Transverse colon (tissue), 4 donors: ENCODE measurements around the gene THADA. TPM values are rescaled to one million over a fixed set of nuclear protein-coding genes. Genes with fewer than 3 reads are reported as not detected.

ENCODE experiments used
- DNase-seq: peaks from one replicate; pipeline ENCODE4 v3.0.0-alpha.2; 2019
- H3K27ac ChIP-seq, 4 donors: fragments of 200-600 bp; sonication (generic); 2 replicates each; pipeline ENCODE4 v1.5.1; 2016 to 2018; ENCODE audit warnings: inconsistent platforms in 4 of 4
- H3K27me3 ChIP-seq: fragments of 200-600 bp; sonication (generic); 2 replicates; pipeline ENCODE4 v1.5.1; 2017; ENCODE audit warnings: inconsistent platforms
- H3K36me3 ChIP-seq, 4 donors: fragments of 200-600 bp; sonication (generic); 2 replicates each; pipeline ENCODE4 v1.5.1; 2017 to 2019; ENCODE audit warnings: inconsistent platforms in 4 of 4
- H3K4me1 ChIP-seq, 4 donors: fragments of 200-600 bp; sonication (generic); 2 replicates each; pipeline ENCODE4 v1.5.1; 2017 to 2020; ENCODE audit warnings: inconsistent platforms in 4 of 4
- H3K4me3 ChIP-seq, 4 donors: fragments of 200-600 bp; sonication (generic); 1 replicate in 1 of 4; 2 replicates in 3 of 4; pipeline versions ENCODE4 v1.5.1 to v1.6.1; 2017 to 2019; ENCODE audit warnings: inconsistent platforms in 4 of 4
- H3K9me3 ChIP-seq, 2 donors: fragments of 200-600 bp; sonication (generic); 2 replicates each; pipeline ENCODE4 v1.5.1; 2017 to 2019; ENCODE audit warnings: inconsistent platforms in 2 of 2
- CTCF ChIP-seq, 5 experiments: fragments of 200-600 bp in 3 of 5; fragments of 450-650 bp in 2 of 5; sonication (generic) in 3 of 5; IDR thresholded peaks; 1 replicate in 2 of 5; 2 replicates in 3 of 5; pipeline ENCODE4 v1.5.1; 2016 to 2017; ENCODE audit warnings: antibody characterized with exemption in 5 of 5, inconsistent platforms in 3 of 5, mild to moderate bottlenecking in 2 of 5, moderate library complexity in 1 of 5
- EP300 ChIP-seq: sonication (generic); formaldehyde crosslinking; IDR thresholded peaks from one replicate; pipeline ENCODE4 v1.6.1; 2017; ENCODE audit warnings: antibody characterized with exemption, low read depth
- POLR2A ChIP-seq: fragments of 450-650 bp; IDR thresholded peaks from one replicate; pipeline ENCODE4 v1.6.1; 2016; ENCODE audit warnings: antibody characterized with exemption, mild to moderate bottlenecking, moderate library complexity
- POLR2AphosphoS5 ChIP-seq, 3 donors: sonication (generic); formaldehyde crosslinking; IDR thresholded peaks; one replicate each; pipeline ENCODE4 v1.6.1; 2016; ENCODE audit warnings: antibody characterized with exemption in 3 of 3
- WGBS, 2 donors: methylation state at CpG; one replicate each; pipeline ENCODE4 v1.1.5; 2018; ENCODE audit warnings: low coverage in 1 of 2; 5-methylcytosine and 5-hydroxymethylcytosine counted together
- in situ Hi-C, 4 donors: fragments of 200-750 bp; cut with MboI; loops; one replicate each; pipeline versions ENCODE4 v1.15.0 to v1.15.1; 2017; ENCODE audit warnings: low sequenced_read_pairs in 3 of 4, low pct_ligation_motif_present in 1 of 4, low pct_unique_long_range_greater_than_20kb in 1 of 4
- intact Hi-C: fragments of 100-400 bp; cut with DNase I; formaldehyde crosslinking; loops from one replicate; pipeline ENCODE4 v1.15.1; 2023; ENCODE audit warnings: low total_unique reads
- total RNA-seq, 4 donors: library from RNA; depleted of rRNA; stranded (reverse); fragments of >200 nt; gene quantifications; one replicate each; pipeline ENCODE4 v1.1.0, GENCODE V29; 2016

The THADA gene
- total RNA-seq, 4 donors from 2014 or later, result 21.7 to 78.6 (median 28.1) TPM

GRCh38 chr2:43408407-43409160, 187.3 kb downstream of the THADA start:
- 50 to 72% methylated on average over 2 of the region's 2 CpGs for WGBS, 2 donors
- Histone ChIP-seq H3K9me3 (no peaks in the 10 kb centered on the region), H3K4me1 (peaks cover 0 to 38% (median 7%) of the 10 kb centered on the region in 4 donors), H3K4me3 (no peak overlapping the region), H3K27me3 (no peaks in the 10 kb centered on the region), H3K36me3 (no peaks in the 10 kb centered on the region), H3K27ac (peak overlapping the region; percentile 13 to 27 (median 19))
- intact Hi-C loops, result loop anchor here (10.0 kb wide), 1 partner anchor 64 kb away; no protein-coding TSS in a partner anchor
- no peak for TF ChIP-seq EP300
- peak in 1 of 3 donors; percentile 13 for TF ChIP-seq POLR2AphosphoS5 (IDR thresholded peaks at IDR 0.05)
- in situ Hi-C loops, result loop anchor here in 1 of 4 donors (10.0 kb wide), 1 partner anchor 174 kb away; no protein-coding TSS in a partner anchor
- DNase-seq, result no peak

- Histone ChIP-seq H3K27ac (peak overlapping the region; percentile 6 to 27 (median 10)), H3K27me3 (no peaks in the 10 kb centered on the region), H3K4me3 (no peak overlapping the region), H3K9me3 (no peaks in the 10 kb centered on the region), H3K36me3 (no peaks in the 10 kb centered on the region), H3K4me1 (peaks cover 0 to 38% (median 7%) of the 10 kb centered on the region in 4 donors)
- no peak for DNase-seq
- TF ChIP-seq POLR2A (no peak), EP300 (no peak), POLR2AphosphoS5 (IDR thresholded peaks at IDR 0.05) (no peak), CTCF (IDR thresholded peaks at IDR 0.05) (no peak)
- in situ Hi-C loops (loop anchor here in 1 of 4 donors (10.0 kb wide), 1 partner anchor 173 kb away; no protein-coding TSS in a partner anchor), intact Hi-C loops (loop anchor here (10.0 kb wide), 1 partner anchor 63 kb away; no protein-coding TSS in a partner anchor)
- 77 to 82% methylated on average over 2 of the region's 2 CpGs for WGBS, 2 donors
Observed at GRCh38 chr2:43407935-43408334, 187.9 kb downstream of the THADA start.

GRCh38 chr2:43406651-43407279, 189.1 kb downstream of the THADA start:
- no peak for TF ChIP-seq POLR2AphosphoS5 (IDR thresholded peaks at IDR 0.05)
- TF ChIP-seq POLR2A, result no peak
- no peak for TF ChIP-seq EP300
- TF ChIP-seq CTCF (IDR thresholded peaks at IDR 0.05), result no peak
- no peak overlapping the region for H3K4me3 ChIP-seq
- no peaks in the 10 kb centered on the region for H3K36me3 ChIP-seq
- in situ Hi-C loops, result loop anchor here in 1 of 4 donors (10.0 kb wide), 1 partner anchor 172 kb away; no protein-coding TSS in a partner anchor
- 66% methylated on average over 6 of the region's 6 CpGs; no CpG with 5 or more reads in 1 of the 2 donors for WGBS, 2 donors
- H3K9me3 ChIP-seq, result no peaks in the 10 kb centered on the region
- H3K27ac ChIP-seq, result peak overlapping the region in 2 of 4 donors; percentile 1 to 2
- intact Hi-C loops, result loop anchor here (10.0 kb wide), 1 partner anchor 62 kb away; no protein-coding TSS in a partner anchor
- DNase-seq, result no peak
- no peaks in the 10 kb centered on the region for H3K27me3 ChIP-seq
- H3K4me1 ChIP-seq, result peaks cover 0 to 41% (median 7%) of the 10 kb centered on the region in 4 donors

- Histone ChIP-seq H3K27me3 (no peaks in the 10 kb centered on the region), H3K9me3 (no peaks in the 10 kb centered on the region), H3K4me1 (peaks cover 0 to 46% (median 7%) of the 10 kb centered on the region in 4 donors), H3K27ac (peak overlapping the region in 1 of 4 donors; percentile 1), H3K36me3 (no peaks in the 10 kb centered on the region), H3K4me3 (no peak overlapping the region)
- TF ChIP-seq POLR2AphosphoS5 (IDR thresholded peaks at IDR 0.05), result no peak
- TF ChIP-seq POLR2A, result no peak
- TF ChIP-seq EP300, result no peak
- no peak for TF ChIP-seq CTCF (IDR thresholded peaks at IDR 0.05)
- intact Hi-C loops, result loop anchor here (10.0 kb wide), 1 partner anchor 61 kb away; no protein-coding TSS in a partner anchor
- in situ Hi-C loops, result loop anchor here in 1 of 4 donors (10.0 kb wide), 1 partner anchor 171 kb away; no protein-coding TSS in a partner anchor
- WGBS, 2 donors, result 77 to 90% methylated on average over 1 of the region's 1 CpG
- no peak for DNase-seq
Observed at GRCh38 chr2:43405829-43406228, 190.0 kb downstream of the THADA start.
